GM18858 (cell line): ENCODE results near the gene C14orf93.
"Not testable (repeated sequence)": the region's sequence is repeated elsewhere in the genome, so short reads cannot be mapped to it uniquely, and the experiment has no call there.

Experiments
- ATAC-seq: cut with Tn5 transposase; IDR thresholded peaks from one replicate; pipeline ENCODE4 v1.9.1; 2021; ENCODE audit not compliant: unreplicated experiment

Gene C14orf93

GRCh38 chr14:22977434-22977683, 32.6 kb downstream of the C14orf93 start:
- ATAC-seq: no peak

- no peak for ATAC-seq
These were observed 33.1 kb downstream of the C14orf93 start for GRCh38 chr14:22976620-22977433.

GRCh38 chr14:22974530-22975313, 35.2 kb downstream of the C14orf93 start:
- no peak for ATAC-seq

- no peak for ATAC-seq
These were observed 36.5 kb downstream of the C14orf93 start for GRCh38 chr14:22973217-22974032.

- no peak for ATAC-seq
These were observed 37.5 kb downstream of the C14orf93 start for GRCh38 chr14:22972313-22972930.

- ATAC-seq: no peak
These were observed 38.8 kb downstream of the C14orf93 start for GRCh38 chr14:22971152-22971551.

- no peak for ATAC-seq
These were observed 43.1 kb downstream of the C14orf93 start for GRCh38 chr14:22966783-22967269.

- not testable (repeated sequence) for ATAC-seq
These were observed 43.8 kb downstream of the C14orf93 start for GRCh38 chr14:22965916-22966782.

- no peak for ATAC-seq
These were observed 47.8 kb downstream of the C14orf93 start for GRCh38 chr14:22962061-22962676.

- ATAC-seq: no peak
These were observed 54.0 kb downstream of the C14orf93 start for GRCh38 chr14:22955702-22956569.

GRCh38 chr14:22952418-22952817, 57.5 kb downstream of the C14orf93 start:
- ATAC-seq: no peak

GRCh38 chr14:22951795-22952194, 58.1 kb downstream of the C14orf93 start:
- not testable (repeated sequence) for ATAC-seq

GRCh38 chr14:22945642-22946041, 64.3 kb downstream of the C14orf93 start:
- no peak for ATAC-seq

- no peak for ATAC-seq
These were observed 70.3 kb downstream of the C14orf93 start for GRCh38 chr14:22939684-22940083.
